BJ (cell line): ENCODE results near the gene IFI27L1. TPM values are rescaled to one million over a fixed set of nuclear protein-coding genes. Genes with fewer than 3 reads are reported as not detected.

Experiments
- CTCF ChIA-PET: fragments of 350-600 bp; formaldehyde crosslinking; extraction: SDS; loops from one replicate; lab custom pipeline; 2021; ENCODE audit warnings: antibody characterized with exemption, inconsistent platforms; lab: Yijun Ruan, JAX
- POLR2A ChIA-PET: fragments of 300-600 bp; sonication (Branson Sonifier 250); formaldehyde crosslinking; extraction: SDS; loops from one replicate; lab custom pipeline; 2021; ENCODE audit warnings: antibody characterized with exemption; lab: Charles Lee
- DNase-seq: peaks from one replicate; pipeline ENCODE4 v3.0.0-alpha.2; 2011; ENCODE audit warnings: low read depth
- H3K27me3 ChIP-seq: 2 replicates; pipeline ENCODE4 v1.6.0; 2011; ENCODE audit warnings: low read length; ENCODE audit not compliant: control insufficient read depth, insufficient read depth
- H3K36me3 ChIP-seq: 2 replicates; pipeline ENCODE4 v1.5.1; 2011; ENCODE audit warnings: low read length; ENCODE audit not compliant: control insufficient read depth, insufficient read depth
- H3K4me3 ChIP-seq: 2 replicates; pipeline ENCODE4 v1.5.1; 2011; ENCODE audit warnings: low read depth, mild to moderate bottlenecking, control low read depth, low read length
- polyA plus RNA-seq: library from polyadenylated mRNA; depleted of rRNA; stranded (reverse); fragments of >200 nt; gene quantifications from 2 replicates; pipeline ENCODE4 v1.2.3, GENCODE V29; 2011
- TF ChIP-seq, protein P1 (sequence below): IDR thresholded peaks from 2 replicates; pipeline ENCODE4 v1.5.1; 2011; ENCODE audit warnings: low read depth, mild to moderate bottlenecking, control low read depth, inconsistent platforms, low read length, moderate library complexity; ENCODE audit not compliant: insufficient read depth

IFI27L1 gene
- polyA plus RNA-seq, 1 experiment = 18.6 TPM

DNA sequence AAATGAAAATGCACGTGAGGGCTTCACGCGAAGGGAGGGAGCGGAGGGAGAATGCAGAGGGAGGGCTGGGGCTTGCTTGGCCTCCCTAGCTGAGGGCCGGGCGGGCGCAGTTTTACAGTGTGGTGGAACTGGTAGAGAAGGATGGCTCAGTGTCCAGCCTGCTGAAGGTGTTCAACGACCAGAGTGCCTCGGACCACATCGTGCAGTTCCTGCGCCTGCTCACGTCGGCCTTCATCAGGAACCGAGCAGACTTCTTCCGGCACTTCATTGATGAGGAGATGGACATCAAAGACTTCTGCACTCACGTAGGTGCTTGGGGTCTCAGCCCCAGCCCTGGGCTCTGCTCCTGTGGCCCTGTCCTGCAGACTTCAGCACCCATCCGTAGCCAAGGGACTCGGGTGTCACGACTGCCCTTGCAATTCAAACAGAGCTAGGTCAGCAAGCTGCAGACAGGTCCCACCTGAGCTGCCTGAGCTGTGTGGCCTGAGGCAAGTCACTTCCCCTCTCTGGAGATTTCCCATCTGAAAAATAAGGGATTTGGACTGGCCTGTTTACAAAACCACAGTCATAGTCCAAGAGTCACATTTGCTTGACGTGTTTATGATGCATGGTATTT lies 36.5 kb upstream of the IFI27L1 start:
- Histone ChIP-seq H3K36me3 (peaks cover 31% of the 10 kb centered on the region), H3K4me3 (no peak overlapping the region), H3K27me3 (no peaks in the 10 kb centered on the region)
- POLR2A ChIA-PET = interaction anchor here (0.6 kb wide), 1 partner anchor 1633 kb away, joined by 4 read pairs; no protein-coding TSS in a partner anchor
- TF ChIP-seq, protein P1, sequence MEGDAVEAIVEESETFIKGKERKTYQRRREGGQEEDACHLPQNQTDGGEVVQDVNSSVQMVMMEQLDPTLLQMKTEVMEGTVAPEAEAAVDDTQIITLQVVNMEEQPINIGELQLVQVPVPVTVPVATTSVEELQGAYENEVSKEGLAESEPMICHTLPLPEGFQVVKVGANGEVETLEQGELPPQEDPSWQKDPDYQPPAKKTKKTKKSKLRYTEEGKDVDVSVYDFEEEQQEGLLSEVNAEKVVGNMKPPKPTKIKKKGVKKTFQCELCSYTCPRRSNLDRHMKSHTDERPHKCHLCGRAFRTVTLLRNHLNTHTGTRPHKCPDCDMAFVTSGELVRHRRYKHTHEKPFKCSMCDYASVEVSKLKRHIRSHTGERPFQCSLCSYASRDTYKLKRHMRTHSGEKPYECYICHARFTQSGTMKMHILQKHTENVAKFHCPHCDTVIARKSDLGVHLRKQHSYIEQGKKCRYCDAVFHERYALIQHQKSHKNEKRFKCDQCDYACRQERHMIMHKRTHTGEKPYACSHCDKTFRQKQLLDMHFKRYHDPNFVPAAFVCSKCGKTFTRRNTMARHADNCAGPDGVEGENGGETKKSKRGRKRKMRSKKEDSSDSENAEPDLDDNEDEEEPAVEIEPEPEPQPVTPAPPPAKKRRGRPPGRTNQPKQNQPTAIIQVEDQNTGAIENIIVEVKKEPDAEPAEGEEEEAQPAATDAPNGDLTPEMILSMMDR = no peak
- DNase-seq = no peak
- CTCF ChIA-PET = interaction anchor here (1.2 to 4.9 kb wide), 2 partner anchors 9 to 92 kb away, joined by 7 to 27 read pairs; no protein-coding TSS in a partner anchor

DNA sequence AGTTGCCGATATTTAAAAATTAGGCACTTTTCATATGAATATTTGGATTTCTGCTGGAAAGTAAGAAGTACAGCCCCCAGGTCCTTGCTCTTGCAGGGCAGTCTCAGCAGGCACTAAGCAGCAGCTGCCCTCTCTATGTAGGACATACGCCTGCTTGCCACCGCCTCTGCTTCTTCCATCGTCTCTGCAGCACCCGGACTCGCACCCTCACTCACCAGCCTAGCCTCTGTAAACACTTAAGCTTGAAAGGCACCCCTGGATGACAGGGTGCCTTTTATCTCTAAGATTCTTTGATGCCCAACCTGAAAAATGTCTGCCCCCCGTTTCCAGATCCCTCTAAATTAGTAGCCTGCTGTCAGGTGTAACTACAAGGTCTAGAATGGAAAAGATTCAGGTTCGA lies 36.0 kb upstream of the IFI27L1 start:
- H3K36me3 ChIP-seq = peaks cover 34% of the 10 kb centered on the region
- no peak overlapping the region for H3K4me3 ChIP-seq
- no peaks in the 10 kb centered on the region for H3K27me3 ChIP-seq
- POLR2A ChIA-PET = no interaction called here
- no peak for DNase-seq
- TF ChIP-seq, protein P1 = no peak
- CTCF ChIA-PET = interaction anchor here (1.2 to 4.9 kb wide), 2 partner anchors 9 to 92 kb away, joined by 7 to 27 read pairs; no protein-coding TSS in a partner anchor

DNA sequence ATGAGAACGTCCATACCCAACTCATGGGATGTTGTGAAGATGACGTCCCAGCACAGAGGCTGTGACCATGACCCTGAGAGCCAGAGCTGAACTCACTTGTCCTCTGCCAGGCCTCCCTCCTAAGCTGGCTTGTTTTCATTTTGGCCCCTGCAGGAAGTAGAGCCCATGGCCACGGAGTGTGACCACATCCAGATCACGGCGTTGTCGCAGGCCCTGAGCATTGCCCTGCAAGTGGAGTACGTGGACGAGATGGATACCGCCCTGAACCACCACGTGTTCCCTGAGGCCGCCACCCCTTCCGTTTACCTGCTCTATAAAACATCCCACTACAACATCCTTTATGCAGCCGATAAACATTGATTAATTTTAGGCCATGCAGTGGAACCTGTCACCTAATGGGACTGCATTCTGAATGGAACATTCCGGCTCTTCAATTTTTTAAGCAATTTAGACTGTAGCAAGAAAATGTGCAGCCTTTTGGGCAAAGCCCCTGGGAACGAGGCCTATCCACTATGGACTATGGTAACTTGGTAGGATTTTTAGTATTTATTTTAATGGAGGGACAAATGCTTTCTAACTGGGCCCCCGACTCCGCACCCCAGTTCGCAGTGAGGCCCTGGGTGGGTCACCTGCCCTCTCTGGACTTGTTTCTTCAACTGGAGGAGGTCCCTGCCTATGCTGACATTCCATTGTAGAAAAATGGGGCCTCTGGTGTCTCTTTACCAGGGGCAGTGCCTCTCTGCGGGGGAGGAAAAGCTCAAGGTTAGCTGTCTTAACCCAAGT lies 35.4 kb upstream of the IFI27L1 start:
- H3K36me3 ChIP-seq = peaks cover 40% of the 10 kb centered on the region
- H3K4me3 ChIP-seq = no peak overlapping the region
- ChIA-PET CTCF (interaction anchor here (1.2 to 8.5 kb wide), 3 partner anchors 10 to 91 kb away, joined by 7 to 51 read pairs (median 27); partner anchors contain the start of gene IFI27L2), POLR2A (no interaction called here)
- DNase-seq = no peak
- H3K27me3 ChIP-seq = no peaks in the 10 kb centered on the region
- TF ChIP-seq, protein P1 = no peak

DNA sequence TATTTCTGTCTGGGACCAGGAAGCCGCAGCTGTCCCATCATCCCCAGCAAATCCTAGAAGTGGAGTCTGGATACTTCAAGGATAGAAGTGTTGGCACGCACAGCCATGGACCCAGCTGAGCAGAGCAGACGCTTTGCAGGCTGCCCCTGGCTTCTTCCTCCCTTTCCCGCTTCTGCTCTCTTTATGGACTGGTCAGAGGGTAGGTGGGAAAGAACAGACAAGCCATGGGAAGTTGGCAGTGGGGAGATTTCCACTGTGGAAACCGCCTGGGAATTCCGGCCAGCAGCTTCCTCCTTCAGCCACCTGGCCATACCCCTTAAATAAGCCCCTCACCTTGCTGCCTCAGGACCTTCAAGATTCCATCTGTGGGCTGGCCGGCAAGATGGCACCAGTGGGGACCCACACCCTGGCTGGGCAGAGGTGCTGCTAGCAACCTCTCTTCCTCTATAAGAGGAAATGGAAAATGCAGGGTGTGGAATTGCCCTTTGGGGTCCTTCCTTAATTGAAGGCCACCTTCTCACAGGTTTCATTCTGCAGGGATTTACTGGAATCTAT lies 34.3 kb upstream of the IFI27L1 start:
- DNase-seq = no peak
- Histone ChIP-seq H3K36me3 (peaks cover 44% of the 10 kb centered on the region), H3K4me3 (no peak overlapping the region), H3K27me3 (no peaks in the 10 kb centered on the region)
- ChIA-PET CTCF (interaction anchor here (4.9 to 8.5 kb wide), 2 partner anchors 84 to 90 kb away, joined by 27 to 51 read pairs; partner anchors contain the start of gene IFI27L2), POLR2A (no interaction called here)
- TF ChIP-seq, protein P1 = no peak

DNA sequence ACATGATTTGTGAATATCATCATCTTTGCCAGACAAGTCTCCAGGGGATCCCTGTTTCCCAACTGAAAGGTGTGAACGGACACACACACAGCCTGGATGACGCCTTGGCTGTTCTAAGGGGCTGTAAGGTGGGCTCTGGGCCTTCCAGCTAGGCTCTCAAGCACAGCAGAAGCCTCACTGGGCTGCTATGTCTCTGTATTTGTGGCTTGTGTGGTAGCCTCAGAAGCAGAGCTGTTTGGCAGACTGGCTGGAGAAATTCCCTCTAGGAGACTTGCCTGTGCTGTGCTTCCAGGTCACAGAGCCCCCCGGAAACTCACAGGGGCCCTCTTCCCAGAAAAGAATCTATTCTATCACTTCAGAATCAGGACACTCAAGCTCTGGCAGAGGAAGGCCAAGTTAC lies 33.5 kb upstream of the IFI27L1 start:
- CTCF ChIA-PET = interaction anchor here (1.7 to 8.5 kb wide), 4 partner anchors 11 to 95 kb away, joined by 4 to 51 read pairs (median 18); partner anchors contain the start of gene IFI27L2
- POLR2A ChIA-PET = no interaction called here
- H3K27me3 ChIP-seq = no peaks in the 10 kb centered on the region
- H3K36me3 ChIP-seq = peaks cover 47% of the 10 kb centered on the region
- no peak for DNase-seq
- H3K4me3 ChIP-seq = no peak overlapping the region
- TF ChIP-seq, protein P1 = no peak
